ENCODE data around the gene CBX5. TPM values are rescaled to one million over a fixed set of nuclear protein-coding genes. Genes with fewer than 3 reads are reported as not detected.
"Not testable (repeated sequence)": the region's sequence is repeated elsewhere in the genome, so short reads cannot be mapped to it uniquely, and the experiment has no call there.

Gene CBX5
- total RNA-seq, 4 donors from 2014 or later: 32.5 to 62.4 (median 49.3) TPM

DNA sequence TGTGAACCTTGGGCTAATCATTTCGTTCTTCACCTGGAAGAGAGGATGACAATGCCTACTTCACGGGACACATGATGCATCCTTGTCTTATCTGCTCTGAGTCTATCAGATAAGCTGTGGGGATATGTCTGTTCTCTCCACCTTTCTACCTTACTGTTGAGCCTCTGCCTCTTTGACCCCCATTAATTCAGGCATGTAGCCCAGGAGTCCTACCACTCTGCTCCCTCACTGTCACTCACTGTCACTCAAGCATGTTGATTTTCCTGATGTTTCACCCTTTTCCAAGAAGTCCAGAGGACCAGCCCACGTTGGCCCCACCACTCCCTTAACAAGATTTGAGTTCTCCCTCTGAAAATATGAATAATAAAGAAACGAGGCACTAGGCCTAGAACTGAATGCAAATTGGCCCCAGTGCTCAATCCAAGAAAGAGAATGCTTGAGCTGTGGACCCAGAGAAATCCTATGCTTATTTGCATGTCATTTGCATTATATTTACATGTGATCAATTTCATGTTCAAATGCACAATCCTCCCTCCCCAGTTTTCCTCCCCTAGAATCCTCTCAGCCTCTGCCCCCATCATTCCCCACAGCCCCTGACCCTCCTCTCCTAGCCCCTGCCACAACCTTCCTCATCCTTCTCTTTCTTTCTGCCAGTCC is 84.7 kb downstream of the CBX5 start:
- Histone ChIP-seq H3K4me3 (no peak overlapping the region), H3K4me1 (peaks cover 0 to 9% (median 4%) of the 10 kb centered on the region in 3 donors), H3K36me3 (no peaks in the 10 kb centered on the region), H3K9me3 (no peaks in the 10 kb centered on the region), H3K27me3 (peaks cover 82% of the 10 kb centered on the region), H3K27ac (no peak overlapping the region)
- TF ChIP-seq, protein P1, sequence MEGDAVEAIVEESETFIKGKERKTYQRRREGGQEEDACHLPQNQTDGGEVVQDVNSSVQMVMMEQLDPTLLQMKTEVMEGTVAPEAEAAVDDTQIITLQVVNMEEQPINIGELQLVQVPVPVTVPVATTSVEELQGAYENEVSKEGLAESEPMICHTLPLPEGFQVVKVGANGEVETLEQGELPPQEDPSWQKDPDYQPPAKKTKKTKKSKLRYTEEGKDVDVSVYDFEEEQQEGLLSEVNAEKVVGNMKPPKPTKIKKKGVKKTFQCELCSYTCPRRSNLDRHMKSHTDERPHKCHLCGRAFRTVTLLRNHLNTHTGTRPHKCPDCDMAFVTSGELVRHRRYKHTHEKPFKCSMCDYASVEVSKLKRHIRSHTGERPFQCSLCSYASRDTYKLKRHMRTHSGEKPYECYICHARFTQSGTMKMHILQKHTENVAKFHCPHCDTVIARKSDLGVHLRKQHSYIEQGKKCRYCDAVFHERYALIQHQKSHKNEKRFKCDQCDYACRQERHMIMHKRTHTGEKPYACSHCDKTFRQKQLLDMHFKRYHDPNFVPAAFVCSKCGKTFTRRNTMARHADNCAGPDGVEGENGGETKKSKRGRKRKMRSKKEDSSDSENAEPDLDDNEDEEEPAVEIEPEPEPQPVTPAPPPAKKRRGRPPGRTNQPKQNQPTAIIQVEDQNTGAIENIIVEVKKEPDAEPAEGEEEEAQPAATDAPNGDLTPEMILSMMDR (IDR thresholded peaks at IDR 0.05): no peak
- TF ChIP-seq POLR2A (IDR thresholded peaks at IDR 0.05) (no peak), POLR2AphosphoS5 (IDR thresholded peaks at IDR 0.05) (no peak), EP300 (IDR thresholded peaks at IDR 0.05) (no peak)
- no peak for ATAC-seq
- 56 to 59% methylated on average over 3 to 4 of the region's 4 CpGs for WGBS, 2 donors (ENCODE audit: low coverage in 1 of 2)

DNA sequence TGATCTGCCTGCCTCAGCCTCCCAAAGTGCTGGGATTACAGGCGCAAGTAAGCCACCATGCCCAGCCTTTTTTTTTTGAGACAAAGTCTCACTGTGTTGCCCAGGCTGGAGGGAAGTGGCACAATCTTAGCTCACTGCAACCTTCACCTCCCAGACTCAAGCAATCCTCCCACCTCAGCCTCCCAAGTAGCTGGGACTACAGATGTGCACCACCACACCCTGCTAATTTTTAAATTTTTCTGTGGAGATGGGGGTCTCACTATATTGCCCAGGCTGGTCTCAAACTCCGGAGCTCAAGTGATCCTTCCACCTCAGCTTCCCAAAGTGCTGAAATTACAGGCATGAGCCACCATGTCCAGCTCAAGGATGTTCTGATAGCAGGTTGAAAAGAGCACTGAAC is 85.3 kb downstream of the CBX5 start:
- H3K27me3 ChIP-seq: peaks cover 76% of the 10 kb centered on the region
- not testable (repeated sequence) for H3K4me1 ChIP-seq, H3K27ac ChIP-seq, ATAC-seq, H3K9me3 ChIP-seq, H3K4me3 ChIP-seq, H3K36me3 ChIP-seq
- WGBS, 2 donors (ENCODE audit: low coverage in 1 of 2): no CpG with 5 or more reads among the region's 2 CpGs

DNA sequence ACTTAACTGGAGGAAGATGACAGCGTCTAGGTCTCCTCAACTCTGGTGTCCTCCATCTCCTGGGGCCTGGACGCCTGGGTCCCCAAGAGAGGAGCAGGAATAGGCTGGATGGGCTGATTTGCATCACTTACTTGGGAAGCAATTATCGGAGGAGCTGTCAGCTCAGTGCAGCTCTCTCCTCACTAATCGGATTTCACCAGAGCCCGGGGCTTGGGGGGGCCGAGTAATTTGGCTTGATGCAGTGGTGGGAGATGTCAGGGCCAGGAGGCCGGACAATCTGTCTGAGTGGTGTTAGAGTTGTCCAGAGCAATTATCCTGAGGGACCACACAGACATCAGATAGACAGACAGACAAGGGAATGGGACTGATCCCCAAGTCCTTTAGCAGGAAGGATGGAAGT is 86.5 kb downstream of the CBX5 start:
- Histone ChIP-seq H3K4me3 (no peak overlapping the region), H3K4me1 (peaks cover 0 to 14% (median 4%) of the 10 kb centered on the region in 3 donors), H3K36me3 (no peaks in the 10 kb centered on the region), H3K27me3 (peaks cover 64% of the 10 kb centered on the region), H3K9me3 (no peaks in the 10 kb centered on the region), H3K27ac (no peak overlapping the region)
- ATAC-seq: no peak
- TF ChIP-seq, protein P1 (IDR thresholded peaks at IDR 0.05): no peak
- no peak for TF ChIP-seq POLR2A (IDR thresholded peaks at IDR 0.05)
- no peak for TF ChIP-seq POLR2AphosphoS5 (IDR thresholded peaks at IDR 0.05)
- no peak for TF ChIP-seq EP300 (IDR thresholded peaks at IDR 0.05)
- 88% methylated on average over 4 of the region's 7 CpGs; no CpG with 5 or more reads in 1 of the 2 donors for WGBS, 2 donors (ENCODE audit: low coverage in 1 of 2)

DNA sequence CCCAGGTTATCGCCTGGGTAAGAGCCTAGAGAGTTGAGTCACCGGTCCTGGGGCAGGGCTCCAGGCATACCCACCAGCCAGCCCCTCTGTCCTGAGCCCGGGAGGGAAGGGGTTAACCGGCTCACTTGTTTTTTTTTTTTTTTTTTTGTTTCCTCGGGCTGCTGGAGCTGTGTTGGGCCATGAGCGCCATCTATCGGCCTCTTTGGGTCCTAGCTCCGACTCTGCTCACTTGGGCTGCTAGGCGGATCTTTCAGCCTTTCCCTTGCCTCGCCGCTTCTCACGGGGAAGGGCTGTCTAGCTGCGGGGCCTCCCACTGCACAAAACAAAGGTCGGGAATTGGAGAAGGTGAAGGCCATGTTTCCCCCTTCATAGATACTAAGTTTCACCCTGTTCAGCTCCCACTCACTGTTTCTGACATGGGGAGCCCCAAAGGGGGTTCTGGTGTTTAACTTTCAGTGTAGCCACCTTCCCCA is 88.3 kb downstream of the CBX5 start:
- Histone ChIP-seq H3K4me1 (peaks cover 0 to 27% (median 4%) of the 10 kb centered on the region in 3 donors), H3K4me3 (no peak overlapping the region), H3K27me3 (peaks cover 46% of the 10 kb centered on the region), H3K27ac (no peak overlapping the region), H3K36me3 (peaks cover 0 to 8% of the 10 kb centered on the region in 2 donors), H3K9me3 (no peaks in the 10 kb centered on the region)
- TF ChIP-seq, protein P1 (IDR thresholded peaks at IDR 0.05): peak; percentile 56 to 89 (median 80)
- no peak for TF ChIP-seq EP300 (IDR thresholded peaks at IDR 0.05)
- peak; percentile 45 for ATAC-seq
- 0 to 2% methylated on average over 2 to 14 of the region's 14 CpGs for WGBS, 2 donors (ENCODE audit: low coverage in 1 of 2)

DNA sequence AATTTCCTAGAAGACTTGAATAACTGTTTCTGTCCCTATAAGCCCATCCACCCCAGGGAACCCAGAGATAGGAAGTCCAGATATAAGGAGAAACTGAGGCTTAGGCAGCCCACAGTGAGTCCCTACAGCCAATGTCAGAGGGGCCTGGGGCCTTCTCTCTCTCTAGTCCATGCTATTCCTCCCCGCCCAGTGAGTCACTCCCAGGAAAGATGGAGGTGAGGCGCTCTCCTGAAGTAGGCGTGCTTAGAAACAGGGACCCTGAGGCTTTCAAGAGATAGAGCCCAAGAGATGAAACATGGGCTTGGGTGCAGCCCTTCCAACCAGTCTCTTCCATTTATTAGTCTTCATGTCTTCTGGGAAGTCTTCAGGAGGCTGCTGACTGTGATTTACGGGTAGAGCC is 88.8 kb downstream of the CBX5 start:
- TF ChIP-seq POLR2AphosphoS5 (IDR thresholded peaks at IDR 0.05) (no peak), POLR2A (IDR thresholded peaks at IDR 0.05) (no peak), EP300 (IDR thresholded peaks at IDR 0.05) (no peak)
- TF ChIP-seq, protein P1 (IDR thresholded peaks at IDR 0.05): no peak
- WGBS, 2 donors (ENCODE audit: low coverage in 1 of 2): 33 to 80% methylated on average over 1 to 4 of the region's 4 CpGs
- H3K4me1 ChIP-seq: peaks cover 0 to 27% (median 4%) of the 10 kb centered on the region in 3 donors
- peaks cover 41% of the 10 kb centered on the region for H3K27me3 ChIP-seq
- ATAC-seq: no peak
- H3K9me3 ChIP-seq: no peaks in the 10 kb centered on the region
- no peak overlapping the region for H3K27ac ChIP-seq
- H3K4me3 ChIP-seq: no peak overlapping the region
- peaks cover 0 to 12% of the 10 kb centered on the region in 2 donors for H3K36me3 ChIP-seq

Measured in gastroesophageal sphincter (tissue), 4 donors.